BLaER1 (cell line): ENCODE data around the gene SLC35F3.

ENCODE experiments used
- H3K27ac ChIP-seq: shearing (Covaris generic); formaldehyde crosslinking; 2 replicates; pipeline ENCODE4 v1.8.1; 2022
- H3K27me3 ChIP-seq: shearing (Covaris generic); formaldehyde crosslinking; 2 replicates; pipeline ENCODE4 v1.8.1; 2022
- H3K36me3 ChIP-seq: shearing (Covaris generic); formaldehyde crosslinking; 2 replicates; pipeline ENCODE4 v1.8.1; 2022
- H3K4me1 ChIP-seq: shearing (Covaris generic); formaldehyde crosslinking; 2 replicates; pipeline ENCODE4 v1.8.1; 2022
- H3K4me2 ChIP-seq: shearing (Covaris generic); formaldehyde crosslinking; 2 replicates; pipeline ENCODE4 v1.8.1; 2022
- H3K4me3 ChIP-seq: shearing (Covaris generic); formaldehyde crosslinking; 2 replicates; pipeline ENCODE4 v1.8.1; 2022
- H3K9ac ChIP-seq: shearing (Covaris generic); formaldehyde crosslinking; 2 replicates; pipeline ENCODE4 v1.8.1; 2022
- H3K9me3 ChIP-seq: shearing (Covaris generic); formaldehyde crosslinking; 2 replicates; pipeline ENCODE4 v1.8.1; 2022
- H4K20me1 ChIP-seq: shearing (Covaris generic); formaldehyde crosslinking; 2 replicates; pipeline ENCODE4 v1.8.1; 2022
- Cebpa-rat ChIP-seq: shearing (Covaris generic); IDR thresholded peaks from 2 replicates; pipeline ENCODE4 v1.8.1; 2022

SLC35F3 gene

DNA sequence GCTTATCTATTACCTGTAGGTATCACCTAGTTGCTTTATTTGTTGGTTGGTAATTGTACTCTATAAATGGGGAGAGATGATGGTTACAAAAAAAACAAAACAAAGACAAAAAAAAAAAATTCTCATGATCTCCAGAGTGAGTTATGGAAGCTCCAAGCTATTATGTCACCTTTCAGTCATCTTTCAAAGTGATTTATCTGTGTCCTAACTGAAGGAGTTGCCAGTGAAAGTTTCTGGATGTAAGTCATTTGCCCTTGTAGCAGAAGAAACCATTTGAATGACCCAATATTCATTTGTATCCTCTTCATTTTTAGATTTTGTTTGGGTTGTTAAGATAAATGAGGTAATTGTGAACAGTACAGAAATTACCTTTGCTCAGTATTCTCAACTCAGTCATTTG is 3.6 kb downstream of the SLC35F3 start:
- Histone ChIP-seq H3K4me3 (no peak overlapping the region), H3K27ac (no peak overlapping the region)

DNA sequence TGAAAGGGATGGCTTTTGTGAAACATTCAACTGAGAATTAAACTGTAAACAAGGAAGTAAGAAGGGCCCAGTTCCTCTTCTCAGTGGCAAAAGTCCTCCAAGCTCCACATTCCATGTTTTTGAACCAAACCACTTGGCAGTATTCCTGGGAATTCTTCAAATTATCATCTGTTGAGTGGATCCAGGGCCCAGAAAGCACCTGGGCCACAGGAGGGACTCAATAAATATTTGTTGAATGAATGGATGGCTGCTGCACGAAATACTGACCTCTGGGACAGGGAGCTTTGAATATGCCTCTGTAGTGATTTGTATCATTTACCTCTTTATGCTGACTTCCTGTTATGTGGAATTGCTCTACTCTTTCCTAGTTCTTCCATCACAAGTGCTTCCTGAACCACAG is 4.7 kb downstream of the SLC35F3 start:
- Histone ChIP-seq H3K27ac (no peak overlapping the region), H3K4me2 (no peak overlapping the region), H3K36me3 (no peaks in the 10 kb centered on the region), H3K9ac (no peak overlapping the region), H4K20me1 (no peaks in the 10 kb centered on the region), H3K4me1 (no peaks in the 10 kb centered on the region), H3K27me3 (no peaks in the 10 kb centered on the region), H3K9me3 (peaks cover 20% of the 10 kb centered on the region), H3K4me3 (no peak overlapping the region)
- no peak for TF ChIP-seq Cebpa-rat

More for the DNA sequence above, 3.6 kb downstream of the SLC35F3 start:
- H3K9me3 ChIP-seq: peaks cover 20% of the 10 kb centered on the region
- TF ChIP-seq Cebpa-rat: no peak
- H3K9ac ChIP-seq: no peak overlapping the region
- H3K4me1 ChIP-seq: no peaks in the 10 kb centered on the region
- H4K20me1 ChIP-seq: no peaks in the 10 kb centered on the region
- H3K36me3 ChIP-seq: no peaks in the 10 kb centered on the region
- H3K27me3 ChIP-seq: no peaks in the 10 kb centered on the region
- H3K4me2 ChIP-seq: no peak overlapping the region

DNA sequence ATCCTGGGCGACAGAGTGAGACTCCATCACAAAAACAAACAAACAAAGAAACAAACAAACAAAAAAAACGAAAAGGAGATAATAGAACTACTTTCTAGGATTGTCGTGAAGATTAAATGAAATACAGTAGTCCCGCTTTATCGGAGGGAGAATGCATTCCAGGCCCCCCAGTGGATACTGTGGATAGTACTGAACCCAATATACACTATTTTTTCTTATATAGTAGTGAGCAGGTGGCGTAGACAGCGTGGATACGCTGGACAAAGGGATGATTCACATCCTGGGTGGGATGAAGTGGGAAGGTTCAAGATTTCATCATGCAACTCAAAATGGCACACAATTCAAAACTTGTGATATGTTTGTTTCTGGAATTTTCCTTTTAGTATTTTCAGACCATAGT is 8.0 kb downstream of the SLC35F3 start:
- H3K4me2 ChIP-seq: no peak overlapping the region
- no peak overlapping the region for H3K9ac ChIP-seq
- no peaks in the 10 kb centered on the region for H3K36me3 ChIP-seq
- TF ChIP-seq Cebpa-rat: no peak
- H3K4me1 ChIP-seq: no peaks in the 10 kb centered on the region
- H3K4me3 ChIP-seq: no peak overlapping the region
- H3K27ac ChIP-seq: no peak overlapping the region
- peaks cover 16% of the 10 kb centered on the region for H3K9me3 ChIP-seq
- no peaks in the 10 kb centered on the region for H3K27me3 ChIP-seq
- no peaks in the 10 kb centered on the region for H4K20me1 ChIP-seq

DNA sequence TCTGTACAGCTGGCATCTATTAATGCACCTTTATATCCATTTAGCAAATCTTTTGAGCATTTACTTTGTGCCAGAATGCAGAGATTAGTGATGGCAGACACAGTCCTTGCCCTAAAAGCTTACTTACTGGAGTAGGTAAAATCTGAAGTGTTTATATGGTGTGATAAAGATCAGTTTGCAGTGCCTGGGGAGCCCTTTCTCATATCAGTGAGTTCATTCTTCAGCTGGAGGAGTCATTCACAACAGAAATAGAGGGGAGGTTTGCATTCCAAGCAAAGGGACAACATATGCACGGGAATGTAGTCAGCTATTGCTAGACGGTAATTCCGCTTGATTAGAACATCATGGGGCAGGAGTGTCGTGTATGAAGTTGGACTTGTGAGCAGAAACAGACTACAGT is 8.4 kb downstream of the SLC35F3 start:
- H3K27ac ChIP-seq: no peak overlapping the region
- no peaks in the 10 kb centered on the region for H4K20me1 ChIP-seq
- no peak overlapping the region for H3K9ac ChIP-seq
- H3K4me2 ChIP-seq: no peak overlapping the region
- no peak for TF ChIP-seq Cebpa-rat
- no peak overlapping the region for H3K4me3 ChIP-seq
- no peaks in the 10 kb centered on the region for H3K4me1 ChIP-seq
- H3K27me3 ChIP-seq: no peaks in the 10 kb centered on the region
- H3K9me3 ChIP-seq: peaks cover 16% of the 10 kb centered on the region
- H3K36me3 ChIP-seq: no peaks in the 10 kb centered on the region

DNA sequence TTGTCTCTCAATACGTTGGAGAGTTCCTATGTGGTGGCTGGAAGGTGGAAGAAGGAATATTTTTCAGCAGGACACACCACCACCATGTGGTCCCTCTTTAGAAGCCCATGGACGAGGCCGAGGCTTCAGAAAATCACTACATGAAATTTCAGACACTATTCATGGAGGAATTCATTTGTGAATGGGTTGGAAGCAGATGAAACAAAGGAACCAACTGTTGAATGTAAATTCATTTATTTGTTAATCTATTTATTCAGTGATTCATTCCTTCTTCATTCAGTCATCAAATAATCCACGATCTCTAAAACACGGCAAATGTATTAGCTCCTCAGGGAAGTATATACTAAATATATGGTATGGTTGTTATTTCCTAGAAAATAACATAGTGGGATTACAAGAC is 12.2 kb downstream of the SLC35F3 start:
- Histone ChIP-seq H3K4me2 (no peak overlapping the region), H3K36me3 (no peaks in the 10 kb centered on the region), H3K4me3 (no peak overlapping the region), H4K20me1 (no peaks in the 10 kb centered on the region), H3K4me1 (no peaks in the 10 kb centered on the region), H3K27ac (no peak overlapping the region), H3K27me3 (no peaks in the 10 kb centered on the region), H3K9me3 (peaks cover 16% of the 10 kb centered on the region), H3K9ac (no peak overlapping the region)
- TF ChIP-seq Cebpa-rat: no peak

DNA sequence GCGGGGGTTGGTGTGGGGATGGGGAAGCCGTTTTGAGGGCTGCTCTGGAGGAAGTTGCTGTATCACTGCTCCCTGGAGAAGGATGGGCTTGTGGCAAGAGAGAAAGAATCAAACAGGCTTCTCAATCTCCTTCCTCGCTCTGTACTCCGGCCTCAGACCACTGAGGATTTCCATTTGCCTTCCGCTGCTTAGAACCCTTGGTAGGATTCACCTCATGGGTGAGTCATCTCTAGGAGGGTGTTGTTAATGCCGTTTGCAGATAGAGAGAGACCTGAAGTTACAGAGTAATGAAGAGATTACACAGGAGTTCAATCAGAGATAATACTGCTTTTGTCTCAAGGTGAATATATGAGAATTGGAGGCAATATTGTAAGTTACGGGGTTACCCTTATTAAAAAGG is 15.3 kb downstream of the SLC35F3 start:
- no peaks in the 10 kb centered on the region for H3K36me3 ChIP-seq
- no peaks in the 10 kb centered on the region for H3K27me3 ChIP-seq
- no peaks in the 10 kb centered on the region for H4K20me1 ChIP-seq
- no peak overlapping the region for H3K4me3 ChIP-seq
- H3K27ac ChIP-seq: no peak overlapping the region
- no peak for TF ChIP-seq Cebpa-rat
- H3K4me1 ChIP-seq: no peaks in the 10 kb centered on the region
- H3K9me3 ChIP-seq: peaks cover 16% of the 10 kb centered on the region
- H3K9ac ChIP-seq: no peak overlapping the region
- H3K4me2 ChIP-seq: no peak overlapping the region

DNA sequence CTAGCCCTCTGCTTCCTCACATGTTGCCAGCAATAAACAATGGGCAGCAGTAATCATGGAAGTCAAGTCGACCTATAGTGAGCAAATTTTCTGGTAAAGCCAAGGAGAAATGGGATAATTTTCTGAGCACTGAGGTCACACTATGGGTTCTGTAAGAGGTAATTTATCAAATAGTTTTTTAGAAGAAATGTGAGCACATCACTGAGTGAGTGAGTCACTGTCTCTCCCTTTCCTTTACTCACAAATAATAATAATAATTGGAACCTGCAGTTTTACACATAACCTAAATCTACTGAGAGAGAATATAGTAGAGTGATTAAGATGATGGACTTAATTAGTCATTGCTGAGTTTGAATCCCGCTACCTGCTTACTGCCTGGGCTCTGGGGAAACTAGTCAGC is 23.6 kb downstream of the SLC35F3 start:
- no peaks in the 10 kb centered on the region for H3K4me1 ChIP-seq
- no peaks in the 10 kb centered on the region for H4K20me1 ChIP-seq
- no peak overlapping the region for H3K27ac ChIP-seq
- no peak overlapping the region for H3K4me2 ChIP-seq
- H3K4me3 ChIP-seq: no peak overlapping the region
- H3K36me3 ChIP-seq: no peaks in the 10 kb centered on the region
- H3K9ac ChIP-seq: no peak overlapping the region
- no peaks in the 10 kb centered on the region for H3K27me3 ChIP-seq
- no peaks in the 10 kb centered on the region for H3K9me3 ChIP-seq
- TF ChIP-seq Cebpa-rat: no peak

DNA sequence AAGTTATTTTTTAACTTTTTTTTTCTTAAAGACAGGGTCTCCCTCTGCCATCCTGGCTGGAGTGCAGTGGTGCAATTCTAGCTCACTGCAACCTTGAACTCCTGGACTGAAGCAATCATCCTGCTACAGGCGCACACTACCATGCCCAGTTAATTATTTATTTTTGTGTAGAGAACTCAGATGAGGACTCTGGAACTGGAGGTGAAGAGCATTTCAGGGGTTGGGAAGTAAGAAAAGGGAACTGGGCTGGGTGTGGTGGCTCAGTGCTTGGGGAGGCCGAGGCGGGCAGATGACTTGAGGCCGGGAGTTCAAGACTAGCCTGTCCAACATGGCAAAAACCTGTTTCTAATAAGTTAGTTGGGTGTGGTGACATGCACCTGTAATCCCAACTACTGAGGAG is 28.9 kb downstream of the SLC35F3 start:
- no peaks in the 10 kb centered on the region for H3K27me3 ChIP-seq
- no peak overlapping the region for H3K9ac ChIP-seq
- no peaks in the 10 kb centered on the region for H3K9me3 ChIP-seq
- H3K4me3 ChIP-seq: no peak overlapping the region
- TF ChIP-seq Cebpa-rat: no peak
- H3K4me1 ChIP-seq: no peaks in the 10 kb centered on the region
- no peak overlapping the region for H3K27ac ChIP-seq
- H3K36me3 ChIP-seq: no peaks in the 10 kb centered on the region
- no peak overlapping the region for H3K4me2 ChIP-seq
- no peaks in the 10 kb centered on the region for H4K20me1 ChIP-seq

DNA sequence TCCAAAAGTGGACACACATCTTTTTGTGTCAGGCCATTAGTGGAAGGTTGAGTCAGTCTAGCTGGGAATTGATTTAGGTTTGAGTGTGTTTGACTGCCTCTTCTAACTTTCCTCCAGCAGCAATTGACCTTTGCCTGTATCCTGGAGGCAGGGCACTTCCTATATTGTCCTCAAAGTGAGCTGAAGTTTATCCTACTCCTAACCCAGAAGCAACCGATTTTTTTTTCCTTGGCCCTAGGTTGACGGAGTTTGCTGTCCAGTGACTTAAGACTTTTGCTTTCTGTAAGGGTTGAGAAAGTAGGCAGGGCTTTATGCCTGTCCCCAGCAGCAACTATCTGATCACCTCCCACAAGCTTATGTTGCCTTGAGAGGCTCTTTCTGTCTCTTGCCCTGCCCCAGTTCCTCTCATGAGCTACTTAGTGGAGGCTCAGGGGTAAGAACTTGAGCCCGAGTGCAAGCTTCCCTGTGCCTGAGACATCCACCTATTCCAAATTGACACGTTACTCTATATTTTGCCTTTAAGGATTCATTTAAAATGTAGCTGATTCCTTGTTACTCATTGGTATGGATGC is 30.9 kb downstream of the SLC35F3 start:
- Histone ChIP-seq H3K27ac (no peak overlapping the region), H3K27me3 (no peaks in the 10 kb centered on the region), H3K9me3 (no peaks in the 10 kb centered on the region), H4K20me1 (no peaks in the 10 kb centered on the region), H3K4me2 (no peak overlapping the region), H3K36me3 (no peaks in the 10 kb centered on the region), H3K4me3 (no peak overlapping the region), H3K9ac (no peak overlapping the region), H3K4me1 (no peaks in the 10 kb centered on the region)
- TF ChIP-seq Cebpa-rat: no peak

DNA sequence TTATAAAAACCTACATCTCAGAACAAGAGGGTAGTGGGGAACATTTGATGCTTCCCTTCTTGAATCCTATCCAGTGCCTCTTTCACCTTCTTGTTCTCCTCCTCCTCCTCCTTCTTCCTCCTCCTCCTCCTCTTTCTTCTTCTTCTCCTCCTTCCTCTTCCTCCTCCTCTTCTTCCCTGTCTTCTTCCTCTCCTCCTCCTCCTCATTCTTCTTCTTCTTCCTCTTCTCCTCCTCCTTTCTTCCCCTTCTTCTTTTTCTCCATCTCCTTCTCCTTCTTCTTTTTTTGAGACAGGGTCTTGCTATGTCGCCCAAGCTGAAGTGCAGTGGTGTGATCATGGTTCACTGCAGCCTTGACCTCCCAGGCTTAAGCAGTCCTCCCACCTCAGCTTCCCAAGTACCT is 31.9 kb downstream of the SLC35F3 start:
- Histone ChIP-seq H3K4me3 (no peak overlapping the region), H3K4me2 (no peak overlapping the region), H3K9me3 (no peaks in the 10 kb centered on the region), H3K27me3 (no peaks in the 10 kb centered on the region), H3K27ac (no peak overlapping the region), H3K36me3 (no peaks in the 10 kb centered on the region), H4K20me1 (no peaks in the 10 kb centered on the region), H3K9ac (no peak overlapping the region), H3K4me1 (no peaks in the 10 kb centered on the region)
- TF ChIP-seq Cebpa-rat: no peak

DNA sequence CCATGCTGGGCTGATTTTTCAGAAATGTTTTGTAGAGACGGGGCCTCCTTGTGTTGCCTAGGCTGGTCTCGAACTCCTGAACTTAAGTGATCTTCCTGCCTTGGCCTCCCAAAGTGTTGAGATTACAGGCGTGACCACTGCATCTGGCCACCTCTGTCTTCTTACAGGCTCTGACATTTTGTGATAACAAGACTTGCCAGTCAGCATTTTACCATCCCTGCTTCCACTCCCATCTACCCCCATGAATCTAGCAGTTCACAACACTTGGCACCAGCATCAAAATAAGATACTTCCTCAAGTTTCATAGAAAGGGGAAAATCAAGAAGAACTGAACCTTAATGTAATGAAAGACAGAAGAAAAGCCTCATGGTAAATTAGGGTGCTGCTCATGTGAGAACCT is 32.4 kb downstream of the SLC35F3 start:
- no peaks in the 10 kb centered on the region for H3K9me3 ChIP-seq
- H3K4me2 ChIP-seq: no peak overlapping the region
- H3K4me1 ChIP-seq: no peaks in the 10 kb centered on the region
- no peak overlapping the region for H3K4me3 ChIP-seq
- no peak overlapping the region for H3K27ac ChIP-seq
- no peak overlapping the region for H3K9ac ChIP-seq
- no peaks in the 10 kb centered on the region for H3K36me3 ChIP-seq
- no peaks in the 10 kb centered on the region for H3K27me3 ChIP-seq
- no peak for TF ChIP-seq Cebpa-rat
- H4K20me1 ChIP-seq: no peaks in the 10 kb centered on the region
